22Rv1 (cell line): ENCODE results near the gene RC3H1.

Experiments used
- CTCF ChIP-seq: fragments of 450-650 bp; IDR thresholded peaks from 2 replicates; pipeline ENCODE4 v1.5.1; 2017; ENCODE audit warnings: mild to moderate bottlenecking
- ZFX ChIP-seq: fragments of 450-650 bp; IDR thresholded peaks from 2 replicates; pipeline ENCODE4 v1.6.1; 2017; ENCODE audit warnings: antibody characterized with exemption, borderline replicate concordance

- TF ChIP-seq CTCF (no peak), ZFX (no peak)
Observed at GRCh38 chr1:174008979-174009378, 13.2 kb downstream of the RC3H1 start.
